GM21723 (cell line): ENCODE data around the gene IGF2R.
"Not testable (repeated sequence)": the region's sequence is repeated elsewhere in the genome, so short reads cannot be mapped to it uniquely, and the experiment has no call there.

ENCODE experiments used
- ATAC-seq: cut with Tn5 transposase; IDR thresholded peaks from one replicate; pipeline ENCODE4 v1.9.1; 2021; ENCODE audit warnings: mild to moderate bottlenecking, moderate library complexity; ENCODE audit not compliant: unreplicated experiment

The IGF2R gene

GRCh38 chr6:159951772-159952171 lies 17.1 kb upstream of the IGF2R start:
- ATAC-seq = no peak

- no peak for ATAC-seq
Observed at GRCh38 chr6:159952289-159953005, 16.4 kb upstream of the IGF2R start.

GRCh38 chr6:159953091-159953601 lies 15.7 kb upstream of the IGF2R start:
- ATAC-seq = no peak

- no peak for ATAC-seq
Observed at GRCh38 chr6:159955945-159956361, 12.9 kb upstream of the IGF2R start.

GRCh38 chr6:159957071-159957673 lies 11.7 kb upstream of the IGF2R start:
- ATAC-seq = no peak

GRCh38 chr6:159959165-159959975 lies 9.5 kb upstream of the IGF2R start:
- no peak for ATAC-seq

- no peak for ATAC-seq
Observed at GRCh38 chr6:159959976-159960384, 8.9 kb upstream of the IGF2R start.

GRCh38 chr6:159960485-159960884 lies 8.4 kb upstream of the IGF2R start:
- ATAC-seq = no peak

GRCh38 chr6:159961528-159961927 lies 7.4 kb upstream of the IGF2R start:
- no peak for ATAC-seq

- no peak for ATAC-seq
Observed at GRCh38 chr6:159963111-159963510, 5.8 kb upstream of the IGF2R start.

- no peak for ATAC-seq
Observed at GRCh38 chr6:159964046-159964445, 4.8 kb upstream of the IGF2R start.

GRCh38 chr6:159966339-159966738 lies 2.5 kb upstream of the IGF2R start:
- no peak for ATAC-seq

GRCh38 chr6:159966981-159967380 lies 1.9 kb upstream of the IGF2R start:
- no peak for ATAC-seq

- ATAC-seq = not testable (repeated sequence)
Observed at GRCh38 chr6:159967621-159968020, 1.3 kb upstream of the IGF2R start.

- ATAC-seq = peak; percentile 40
Observed at GRCh38 chr6:159969204-159969912, 476 bp downstream of the IGF2R start.

GRCh38 chr6:159969921-159970320 lies 1.0 kb downstream of the IGF2R start:
- peak; percentile 30 for ATAC-seq

- no peak for ATAC-seq
Observed at GRCh38 chr6:159970659-159971063, 1.8 kb downstream of the IGF2R start.

- no peak for ATAC-seq
Observed at GRCh38 chr6:159971341-159972178, 2.7 kb downstream of the IGF2R start.

- ATAC-seq = no peak
Observed at GRCh38 chr6:159972506-159973268, 3.8 kb downstream of the IGF2R start.
